HG03139 (cell line): Measurements from ENCODE around the gene COL20A1.

Source experiments
- ATAC-seq: cut with Tn5 transposase; IDR thresholded peaks from one replicate; pipeline ENCODE4 v1.9.1; 2021; ENCODE audit not compliant: unreplicated experiment

COL20A1 gene

GRCh38 chr20:63260521-63260920, 32.5 kb upstream of the COL20A1 start:
- ATAC-seq, result no peak

DNA sequence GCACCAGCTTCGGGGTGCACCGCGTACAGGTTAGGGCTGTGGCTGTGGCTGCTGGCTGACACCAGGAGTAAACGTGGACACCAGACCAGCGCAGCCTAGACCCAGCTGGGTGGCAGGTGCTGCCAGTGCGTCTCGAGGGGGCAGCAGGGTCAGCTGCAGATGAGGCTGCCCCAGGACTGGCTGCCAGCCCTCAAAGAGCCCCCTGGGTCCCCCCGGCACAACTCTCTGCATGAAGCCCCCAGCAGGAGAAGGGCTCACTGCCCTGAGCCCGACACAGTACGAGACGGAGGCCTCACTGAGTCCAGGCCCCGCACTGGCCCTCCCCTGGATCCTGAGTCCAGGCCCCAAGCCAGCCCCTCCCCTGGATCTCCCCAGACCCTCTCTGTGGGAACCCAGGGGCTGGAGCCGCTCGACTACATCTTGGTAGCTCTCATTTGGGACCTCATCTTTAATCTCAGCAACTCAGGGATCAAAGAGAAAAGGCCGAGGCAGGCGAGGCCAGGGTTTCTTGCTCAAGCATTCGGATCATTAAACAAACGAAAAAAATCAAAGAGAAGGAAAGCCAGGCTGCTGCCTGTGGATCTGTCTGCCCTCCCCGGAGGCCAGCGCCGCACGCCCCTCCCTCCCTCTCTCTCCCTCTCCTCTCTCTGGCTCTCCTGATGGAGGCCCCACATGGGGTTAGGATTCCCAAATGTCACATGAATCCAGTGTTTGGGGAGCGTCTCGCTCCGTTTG, 31.8 kb upstream of the COL20A1 start:
- ATAC-seq, result no peak

GRCh38 chr20:63261795-63262528, 31.0 kb upstream of the COL20A1 start:
- ATAC-seq, result no peak

DNA sequence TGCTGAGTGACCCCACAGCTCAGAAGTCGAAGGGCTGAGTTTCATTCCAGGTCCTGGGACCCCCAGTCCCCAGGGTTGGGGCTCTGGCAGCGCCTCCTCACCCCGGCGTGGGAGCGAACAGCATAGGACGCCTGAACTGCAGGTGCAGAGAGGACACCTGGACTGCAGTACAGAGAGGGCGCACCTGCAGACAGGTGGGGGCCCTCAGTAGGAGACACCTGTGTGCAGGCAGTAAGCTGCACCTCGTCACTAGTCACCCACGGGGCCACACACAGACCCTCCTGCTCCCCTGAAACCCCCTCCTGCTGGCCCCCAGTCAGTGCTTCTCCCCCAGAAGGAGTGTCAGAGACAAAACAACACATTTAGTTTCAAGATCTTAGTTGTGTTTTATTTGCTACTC, 30.1 kb upstream of the COL20A1 start:
- no peak for ATAC-seq

GRCh38 chr20:63264000-63264399, 29.0 kb upstream of the COL20A1 start:
- ATAC-seq, result no peak

- ATAC-seq, result no peak
These were observed 28.5 kb upstream of the COL20A1 start for GRCh38 chr20:63264519-63264918.

GRCh38 chr20:63265891-63266515, 27.0 kb upstream of the COL20A1 start:
- no peak for ATAC-seq

- ATAC-seq, result no peak
These were observed 25.3 kb upstream of the COL20A1 start for GRCh38 chr20:63267691-63268090.

DNA sequence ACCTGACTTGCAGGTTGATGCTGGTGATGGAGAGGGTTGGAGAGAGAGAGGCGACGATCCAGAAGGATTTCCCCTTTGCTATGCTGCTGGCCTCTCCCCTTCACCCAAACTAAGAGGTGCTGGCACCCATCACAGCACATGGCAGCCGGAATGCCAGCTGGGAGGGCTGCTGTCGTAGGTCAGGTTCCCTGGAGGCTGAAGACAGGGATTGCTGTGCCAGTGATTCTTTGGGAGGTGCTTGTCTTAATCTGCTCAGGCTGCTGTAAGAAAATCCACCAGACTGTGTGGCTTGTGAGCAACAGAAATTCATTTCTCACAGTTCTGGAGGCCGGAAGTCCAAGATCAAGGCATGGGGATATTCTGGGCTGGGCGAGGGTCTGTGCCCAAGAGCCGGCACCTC, 24.7 kb upstream of the COL20A1 start:
- no peak for ATAC-seq

GRCh38 chr20:63268671-63269439, 24.1 kb upstream of the COL20A1 start:
- ATAC-seq, result no peak

- no peak for ATAC-seq
These were observed 23.3 kb upstream of the COL20A1 start for GRCh38 chr20:63269724-63270123.

DNA sequence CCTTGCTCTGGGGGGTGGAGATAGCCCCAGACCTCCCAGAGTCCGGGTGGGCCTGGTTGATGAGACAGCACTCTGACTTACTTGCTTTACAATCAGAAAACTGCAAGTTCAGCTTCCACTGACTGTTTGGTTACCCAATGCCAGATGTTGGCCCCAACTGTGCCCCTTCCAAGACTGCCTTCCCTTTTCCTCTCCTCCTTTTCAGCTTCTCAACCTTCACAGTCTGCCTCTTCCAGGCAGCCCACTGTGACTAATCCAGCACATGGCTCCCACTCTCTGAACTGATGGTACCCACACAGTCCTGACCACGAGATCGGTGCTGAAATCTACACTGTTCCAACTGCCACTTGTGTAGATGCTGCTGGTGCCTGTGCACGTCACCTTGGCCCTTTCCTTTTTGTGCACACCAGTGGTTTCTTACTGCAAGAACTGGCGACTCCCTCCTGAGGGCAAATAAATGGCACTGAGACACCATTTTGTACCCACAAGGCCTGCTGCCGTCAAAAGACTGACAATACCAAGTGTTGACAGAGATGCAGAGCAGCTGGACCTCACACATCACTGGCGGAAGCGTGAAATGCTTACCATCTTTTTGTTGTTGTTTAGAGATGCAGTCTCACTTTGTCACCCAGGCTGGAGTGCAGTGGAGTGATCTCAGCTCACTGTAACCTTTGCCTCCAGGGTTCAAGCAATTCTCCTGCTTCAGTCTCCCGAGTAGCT, 22.2 kb upstream of the COL20A1 start:
- no peak for ATAC-seq

DNA sequence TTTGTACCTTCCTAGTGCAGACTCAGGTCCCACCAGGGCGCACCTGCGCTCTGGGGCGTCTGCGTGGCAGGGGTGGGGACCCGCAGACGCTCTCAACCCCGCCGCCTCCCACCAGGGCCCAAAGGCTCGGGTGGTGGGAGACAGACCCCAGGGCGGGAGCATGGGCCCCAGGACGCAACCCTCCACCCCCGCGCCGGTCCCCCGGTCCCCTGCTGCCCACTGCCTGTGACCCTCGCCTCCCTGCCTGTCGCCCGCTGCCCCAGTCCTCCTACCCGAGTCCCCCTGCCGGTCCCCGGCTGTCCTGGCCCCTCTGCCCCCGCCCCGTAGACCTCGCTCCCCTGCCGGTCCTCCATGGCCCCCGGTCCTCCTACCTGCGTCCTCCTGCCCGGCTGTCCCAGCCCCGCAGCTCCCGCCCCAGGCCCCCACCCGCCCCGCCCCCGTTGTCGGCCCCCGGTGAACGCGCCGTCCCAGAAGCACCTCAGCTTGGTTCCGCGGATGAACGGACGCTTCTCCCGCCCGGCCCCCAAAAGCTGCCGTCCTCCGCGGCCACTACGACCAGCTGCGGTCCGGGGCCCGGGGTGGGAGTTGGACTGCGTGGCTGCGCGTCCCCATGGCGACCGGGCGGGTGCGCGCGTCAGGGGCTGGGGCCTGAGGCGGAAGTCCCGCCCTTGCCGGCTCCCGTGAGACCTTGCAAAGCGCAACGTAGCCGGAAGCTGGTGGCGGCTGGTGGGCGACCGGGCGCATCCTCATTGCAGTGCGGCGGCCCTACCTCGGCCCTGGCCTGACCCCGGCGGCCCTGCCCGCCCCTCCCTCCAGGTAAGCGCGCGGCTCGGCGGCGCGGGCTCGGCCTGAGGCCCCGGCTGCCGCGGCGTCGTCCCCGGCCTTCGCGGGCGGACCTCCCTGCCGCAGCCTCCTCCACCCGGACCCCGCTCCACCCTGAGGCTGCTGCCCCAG, 20.6 kb upstream of the COL20A1 start, which contains the start of gene ARFGAP1:
Gene ARFGAP1 (plus strand): TSS at position 709 of the 954 bp plus-strand sequence. CDS start 2,768 bp downstream, outside the sequence.
- peak; percentile 84 for ATAC-seq

DNA sequence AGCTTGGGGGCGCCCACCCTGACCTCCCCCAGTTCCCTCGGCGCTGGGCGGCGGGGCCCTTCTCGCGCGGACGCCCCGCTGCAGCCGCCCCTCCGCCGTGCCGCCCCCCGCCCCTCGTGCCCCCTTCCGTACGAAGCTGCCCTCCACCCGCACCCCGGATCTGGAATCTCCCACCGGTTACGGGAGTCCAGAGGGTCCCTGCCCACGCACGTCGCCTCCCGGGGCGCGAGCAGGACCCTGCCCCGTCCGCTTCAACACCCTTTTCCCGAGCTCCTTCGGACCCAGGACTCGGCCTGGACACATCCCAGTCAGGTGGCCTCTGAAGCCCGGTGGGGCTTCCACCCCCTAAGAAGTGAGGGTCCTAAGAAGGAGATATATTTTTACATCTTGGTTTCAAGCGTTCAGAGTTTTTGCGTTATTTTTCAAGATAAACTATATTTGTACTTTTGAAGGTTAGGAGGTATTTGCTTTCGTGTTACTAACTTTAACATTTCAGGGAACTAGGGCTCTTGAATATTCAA, 19.9 kb upstream of the COL20A1 start:
- no peak for ATAC-seq

GRCh38 chr20:63273635-63274380, 19.2 kb upstream of the COL20A1 start:
- ATAC-seq, result no peak

- ATAC-seq, result no peak
These were observed 18.4 kb upstream of the COL20A1 start for GRCh38 chr20:63274381-63275228.

GRCh38 chr20:63275825-63276224, 17.2 kb upstream of the COL20A1 start:
- ATAC-seq, result no peak

DNA sequence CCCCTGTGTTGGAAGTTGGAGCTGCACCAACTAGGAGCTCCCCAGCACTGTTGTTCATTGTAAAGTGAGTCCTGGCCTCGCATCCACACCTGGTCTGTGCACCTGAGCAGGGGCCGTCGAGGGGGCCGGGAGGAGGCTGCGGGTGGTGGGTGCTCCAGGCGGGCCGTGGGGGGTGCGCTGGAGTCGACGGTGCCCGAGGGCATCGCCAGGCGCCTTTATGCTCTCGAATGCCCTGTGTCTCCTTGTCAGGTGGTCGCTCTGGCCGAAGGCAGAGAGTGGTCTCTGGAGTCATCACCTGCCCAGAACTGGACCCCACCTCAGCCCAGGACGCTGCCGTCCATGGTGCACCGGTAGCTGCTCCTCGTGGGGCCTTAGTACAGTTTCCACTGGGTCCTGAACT, 16.0 kb upstream of the COL20A1 start:
- no peak for ATAC-seq
